ENCODE data around the gene PIEZO1.
"Not testable (repeated sequence)": the region's sequence is repeated elsewhere in the genome, so short reads cannot be mapped to it uniquely, and the experiment has no call there.

The PIEZO1 gene

GRCh38 chr16:88784074-88784855 is 755 bp downstream of the PIEZO1 start:
- peak overlapping the region; percentile 36 for H3K4me3 ChIP-seq (ENCODE audit: low read depth, low read length)

- H3K4me3 ChIP-seq (ENCODE audit: low read depth, low read length), result peak overlapping the region; percentile 36
Observed at GRCh38 chr16:88783391-88784073, 1.5 kb downstream of the PIEZO1 start.

GRCh38 chr16:88782454-88783390 is 2.3 kb downstream of the PIEZO1 start:
- H3K4me3 ChIP-seq (ENCODE audit: low read depth, low read length), result no peak overlapping the region

GRCh38 chr16:88781140-88782077 is 3.6 kb downstream of the PIEZO1 start:
- no peak overlapping the region for H3K4me3 ChIP-seq (ENCODE audit: low read depth, low read length)

GRCh38 chr16:88780142-88781062 is 4.6 kb downstream of the PIEZO1 start:
- no peak overlapping the region for H3K4me3 ChIP-seq (ENCODE audit: low read depth, low read length)

- H3K4me3 ChIP-seq (ENCODE audit: low read depth, low read length), result no peak overlapping the region
Observed at GRCh38 chr16:88779406-88780141, 5.4 kb downstream of the PIEZO1 start.

- H3K4me3 ChIP-seq (ENCODE audit: low read depth, low read length), result no peak overlapping the region
Observed at GRCh38 chr16:88778541-88779065, 6.4 kb downstream of the PIEZO1 start.

GRCh38 chr16:88778271-88778525 is 6.8 kb downstream of the PIEZO1 start:
- no peak overlapping the region for H3K4me3 ChIP-seq (ENCODE audit: low read depth, low read length)

GRCh38 chr16:88777471-88778270 is 7.3 kb downstream of the PIEZO1 start:
- H3K4me3 ChIP-seq (ENCODE audit: low read depth, low read length), result no peak overlapping the region

- H3K4me3 ChIP-seq (ENCODE audit: low read depth, low read length), result no peak overlapping the region
Observed at GRCh38 chr16:88775825-88776224, 9.2 kb downstream of the PIEZO1 start.

- H3K4me3 ChIP-seq (ENCODE audit: low read depth, low read length), result no peak overlapping the region
Observed at GRCh38 chr16:88774544-88775393, 10.3 kb downstream of the PIEZO1 start.

GRCh38 chr16:88773812-88774291 is 11.2 kb downstream of the PIEZO1 start:
- no peak overlapping the region for H3K4me3 ChIP-seq (ENCODE audit: low read depth, low read length)

GRCh38 chr16:88772871-88773811 is 11.9 kb downstream of the PIEZO1 start:
- no peak overlapping the region for H3K4me3 ChIP-seq (ENCODE audit: low read depth, low read length)

GRCh38 chr16:88771781-88772180 is 13.2 kb downstream of the PIEZO1 start:
- not testable (repeated sequence) for H3K4me3 ChIP-seq (ENCODE audit: low read depth, low read length)

GRCh38 chr16:88771294-88771772 is 13.7 kb downstream of the PIEZO1 start:
- H3K4me3 ChIP-seq (ENCODE audit: low read depth, low read length), result no peak overlapping the region
